Measurements from ENCODE around the gene C1orf232. TPM values are rescaled to one million over a fixed set of nuclear protein-coding genes. Genes with fewer than 3 reads are reported as not detected.

C1orf232 gene
- total and polyA plus RNA-seq, 9 of the 15 experiments (the other 6 are each of a cell fraction or from before 2014, with no cell fraction given), result not detected

GRCh38 chr1:26122988-26123973 lies 45.5 kb downstream of the C1orf232 start (continued):
- TF ChIP-seq PML (IDR thresholded peaks at IDR 0.05; ENCODE audit: low read length) (0 out of 2 replicates have a peak, but pooled peaks have one; percentile 39), TRIM24 (IDR thresholded peaks at IDR 0.05) (peak in 1 of 2 experiments; percentile 32; a peak in 1 of 4 replicates), MAFF (IDR thresholded peaks at IDR 0.05; ENCODE audit: low read length) (peak; percentile 35; the same call in 1 of the 2 replicates), THRA (IDR thresholded peaks at IDR 0.05) (no peak), ZNF699 (CRISPR knock-in tag; IDR thresholded peaks at IDR 0.05; ENCODE audit: insufficient replicate concordance) (no peak), KAT2B (IDR thresholded peaks at IDR 0.05; ENCODE audit: low read depth, low read length) (peak; percentile 37), YY1 (IDR thresholded peaks at IDR 0.05; ENCODE audit: borderline replicate concordance in 1 of 3, control insufficient read depth in 1 of 3, extremely low read depth in 1 of 3, insufficient read depth in 3 of 3, insufficient read length in 1 of 3, insufficient replicate concordance in 2 of 3, low read depth in 1 of 3, low read length in 2 of 3) (peak in 1 of 3 experiments; percentile 9), FOXJ3 (CRISPR knock-in tag; IDR thresholded peaks at IDR 0.05) (no peak), EZH2 (IDR thresholded peaks at IDR 0.05; ENCODE audit: borderline replicate concordance, low read depth, low read length) (no peak), DLX4 (CRISPR knock-in tag; IDR thresholded peaks at IDR 0.05) (no peak), ELF1 (tag; IDR thresholded peaks at IDR 0.05) (no peak; the same call in 1 of the 2 replicates), THRB (CRISPR knock-in tag; conservative IDR thresholded peaks at IDR 0.05) (0 out of 2 replicates have a peak, but pooled peaks have one; percentile 17), BRD9 (IDR thresholded peaks at IDR 0.05; ENCODE audit: low read depth, partially characterized antibody) (peak; percentile 87), CBFA2T2 (conservative IDR thresholded peaks at IDR 0.05) (peak; percentile 37; the same call in 1 of the 2 replicates), RFX1 (IDR thresholded peaks at IDR 0.05) (no peak; the same call in 1 of the 2 replicates), GTF2A2 (tag; IDR thresholded peaks at IDR 0.05) (no peak), ZBTB11 (CRISPR knock-in tag; IDR thresholded peaks at IDR 0.05) (peak in 1 of 3 experiments; percentile 32; a peak in 1 of 6 replicates)
